WTC11 (cell line): Measurements from ENCODE around the gene CNTN1. TPM values are rescaled to one million over a fixed set of nuclear protein-coding genes. Genes with fewer than 3 reads are reported as not detected.

Experiments
- ATAC-seq: fragments of 200-7000 bp; cut with Tn5 transposase; 2 replicates; pipeline ENCODE4 v1.10.0; 2021; ENCODE audit warnings: mild to moderate bottlenecking, moderate library complexity
- CTCF ChIA-PET: fragments of 300-600 bp; sonication (Branson Sonifier 250); formaldehyde crosslinking; loops from one replicate; lab custom pipeline; 2021; ENCODE audit warnings: antibody characterized with exemption; lab: Charles Lee
- POLR2A ChIA-PET: fragments of 350-600 bp; sonication (Branson Sonifier 250); formaldehyde crosslinking; loops from one replicate; lab custom pipeline; 2021; ENCODE audit warnings: antibody characterized with exemption; lab: Charles Lee
- DNase-seq: peaks from one replicate; pipeline ENCODE4 v3.0.0; 2021; ENCODE audit warnings: low spot score
- H3K27ac Mint-ChIP-seq: 2 replicates; pipeline ENCODE4 v1.8.0; 2021; ENCODE audit warnings: mixed read lengths
- H3K27me3 Mint-ChIP-seq: 2 replicates; pipeline ENCODE4 v1.8.0; 2021; ENCODE audit warnings: low read depth, mild to moderate bottlenecking, moderate library complexity, mixed read lengths
- H3K36me3 Mint-ChIP-seq: 2 replicates; pipeline ENCODE4 v1.8.0; 2021; ENCODE audit warnings: mixed read lengths
- H3K4me1 Mint-ChIP-seq: 2 replicates; pipeline ENCODE4 v1.8.0; 2022; ENCODE audit warnings: mixed read lengths
- H3K4me3 Mint-ChIP-seq: 2 replicates; pipeline ENCODE4 v1.8.0; 2021; ENCODE audit warnings: mild to moderate bottlenecking, moderate library complexity, mixed read lengths
- H3K9me3 Mint-ChIP-seq: 2 replicates; pipeline ENCODE4 v1.8.0; 2021; ENCODE audit warnings: mixed read lengths
- ATF1 ChIP-seq: sonication (generic); formaldehyde crosslinking; IDR thresholded peaks from 2 replicates; pipeline ENCODE4 v1.8.1; 2023; ENCODE audit warnings: mild to moderate bottlenecking, moderate library complexity, missing genetic modification reagents
- CREM ChIP-seq: sonication (generic); formaldehyde crosslinking; IDR thresholded peaks from 2 replicates; pipeline ENCODE4 v1.8.1; 2022; ENCODE audit warnings: mild to moderate bottlenecking, missing genetic modification reagents, moderate library complexity
- EMX1 ChIP-seq: fragments of 250-450 bp; sonication (Bioruptor Pico); IDR thresholded peaks from 2 replicates; pipeline ENCODE4 v1.8.0; 2021; ENCODE audit warnings: mild to moderate bottlenecking
- FOXP4 ChIP-seq: sonication (generic); formaldehyde crosslinking; IDR thresholded peaks from 2 replicates; pipeline ENCODE4 v1.8.0; 2022; ENCODE audit warnings: mild to moderate bottlenecking, missing genetic modification reagents
- GTF2I ChIP-seq: fragments of 250-450 bp; sonication (Bioruptor Pico); conservative IDR thresholded peaks from 2 replicates; pipeline ENCODE4 v1.4.0; 2021; ENCODE audit warnings: mild to moderate bottlenecking
- HMGXB4 ChIP-seq: sonication (generic); formaldehyde crosslinking; IDR thresholded peaks from 2 replicates; pipeline ENCODE4 v1.8.1; 2023; ENCODE audit warnings: mild to moderate bottlenecking, moderate library complexity, missing genetic modification reagents
- NFYB ChIP-seq: sonication (generic); formaldehyde crosslinking; conservative IDR thresholded peaks from 2 replicates; pipeline ENCODE4 v1.8.0; 2022; ENCODE audit warnings: low read depth, missing genetic modification reagents
- PRRX2 ChIP-seq: fragments of 250-450 bp; sonication (Bioruptor Pico); IDR thresholded peaks from 2 replicates; pipeline ENCODE4 v1.8.0; 2021; ENCODE audit warnings: mild to moderate bottlenecking
- RELA ChIP-seq: sonication (generic); formaldehyde crosslinking; IDR thresholded peaks from 2 replicates; pipeline ENCODE4 v1.8.1; 2022; ENCODE audit warnings: missing genetic modification reagents, mild to moderate bottlenecking, borderline replicate concordance
- TEAD1 ChIP-seq: sonication (generic); formaldehyde crosslinking; IDR thresholded peaks from 2 replicates; pipeline ENCODE4 v1.8.0; 2022; ENCODE audit warnings: mild to moderate bottlenecking, missing genetic modification reagents
- ZBTB21 ChIP-seq: sonication (generic); formaldehyde crosslinking; IDR thresholded peaks from 2 replicates; pipeline ENCODE4 v1.8.1; 2023; ENCODE audit warnings: mild to moderate bottlenecking, missing genetic modification reagents, borderline replicate concordance
- ZNF263 ChIP-seq: sonication (generic); formaldehyde crosslinking; IDR thresholded peaks from 2 replicates; pipeline ENCODE4 v1.8.1; 2022; ENCODE audit warnings: low read depth, mild to moderate bottlenecking, moderate library complexity, missing genetic modification reagents
- ZSCAN18 ChIP-seq: fragments of 250-450 bp; sonication (Bioruptor Pico); IDR thresholded peaks from 2 replicates; pipeline ENCODE4 v2.1.2; 2022; ENCODE audit warnings: mild to moderate bottlenecking, moderate library complexity
- total RNA-seq: library from RNA; stranded (reverse); gene quantifications from 3 replicates; pipeline ENCODE4 v1.2.3, GENCODE V29; 2021
- TF ChIP-seq, protein P1 (sequence below): sonication (generic); formaldehyde crosslinking; IDR thresholded peaks from 2 replicates; pipeline ENCODE4 v1.8.0; 2022; ENCODE audit warnings: missing genetic modification reagents
- TF ChIP-seq, protein P2 (sequence below): sonication (generic); formaldehyde crosslinking; conservative IDR thresholded peaks from 2 replicates; pipeline ENCODE4 v1.8.1; 2023; ENCODE audit warnings: mild to moderate bottlenecking, low read depth, missing genetic modification reagents, moderate library complexity
- TF ChIP-seq, protein P3 (sequence below): fragments of 250-450 bp; sonication (Bioruptor Pico); IDR thresholded peaks from 2 replicates; pipeline ENCODE4 v1.9.0; 2021; ENCODE audit warnings: mild to moderate bottlenecking, borderline replicate concordance

CNTN1 gene
- total RNA-seq, 1 experiment from 2014 or later, result 16.9 TPM

- Mint-ChIP-seq H3K27ac (no peak overlapping the region), H3K27me3 (no peaks in the 10 kb centered on the region), H3K4me3 (no peak overlapping the region), H3K9me3 (no peaks in the 10 kb centered on the region), H3K4me1 (peaks cover 3% of the 10 kb centered on the region; the same call in 1 of the 2 replicates), H3K36me3 (no peaks in the 10 kb centered on the region)
- TF ChIP-seq, protein P1, sequence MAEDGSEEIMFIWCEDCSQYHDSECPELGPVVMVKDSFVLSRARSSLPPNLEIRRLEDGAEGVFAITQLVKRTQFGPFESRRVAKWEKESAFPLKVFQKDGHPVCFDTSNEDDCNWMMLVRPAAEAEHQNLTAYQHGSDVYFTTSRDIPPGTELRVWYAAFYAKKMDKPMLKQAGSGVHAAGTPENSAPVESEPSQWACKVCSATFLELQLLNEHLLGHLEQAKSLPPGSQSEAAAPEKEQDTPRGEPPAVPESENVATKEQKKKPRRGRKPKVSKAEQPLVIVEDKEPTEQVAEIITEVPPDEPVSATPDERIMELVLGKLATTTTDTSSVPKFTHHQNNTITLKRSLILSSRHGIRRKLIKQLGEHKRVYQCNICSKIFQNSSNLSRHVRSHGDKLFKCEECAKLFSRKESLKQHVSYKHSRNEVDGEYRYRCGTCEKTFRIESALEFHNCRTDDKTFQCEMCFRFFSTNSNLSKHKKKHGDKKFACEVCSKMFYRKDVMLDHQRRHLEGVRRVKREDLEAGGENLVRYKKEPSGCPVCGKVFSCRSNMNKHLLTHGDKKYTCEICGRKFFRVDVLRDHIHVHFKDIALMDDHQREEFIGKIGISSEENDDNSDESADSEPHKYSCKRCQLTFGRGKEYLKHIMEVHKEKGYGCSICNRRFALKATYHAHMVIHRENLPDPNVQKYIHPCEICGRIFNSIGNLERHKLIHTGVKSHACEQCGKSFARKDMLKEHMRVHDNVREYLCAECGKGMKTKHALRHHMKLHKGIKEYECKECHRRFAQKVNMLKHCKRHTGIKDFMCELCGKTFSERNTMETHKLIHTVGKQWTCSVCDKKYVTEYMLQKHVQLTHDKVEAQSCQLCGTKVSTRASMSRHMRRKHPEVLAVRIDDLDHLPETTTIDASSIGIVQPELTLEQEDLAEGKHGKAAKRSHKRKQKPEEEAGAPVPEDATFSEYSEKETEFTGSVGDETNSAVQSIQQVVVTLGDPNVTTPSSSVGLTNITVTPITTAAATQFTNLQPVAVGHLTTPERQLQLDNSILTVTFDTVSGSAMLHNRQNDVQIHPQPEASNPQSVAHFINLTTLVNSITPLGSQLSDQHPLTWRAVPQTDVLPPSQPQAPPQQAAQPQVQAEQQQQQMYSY (CRISPR knock-in tag), result no peak
- TF ChIP-seq TEAD1 (CRISPR knock-in tag) (no peak), EMX1 (no peak), GTF2I (no peak), ZBTB21 (CRISPR knock-in tag) (no peak), CREM (CRISPR knock-in tag) (no peak), RELA (CRISPR knock-in tag) (no peak), NFYB (no peak)
- TF ChIP-seq, protein P2, sequence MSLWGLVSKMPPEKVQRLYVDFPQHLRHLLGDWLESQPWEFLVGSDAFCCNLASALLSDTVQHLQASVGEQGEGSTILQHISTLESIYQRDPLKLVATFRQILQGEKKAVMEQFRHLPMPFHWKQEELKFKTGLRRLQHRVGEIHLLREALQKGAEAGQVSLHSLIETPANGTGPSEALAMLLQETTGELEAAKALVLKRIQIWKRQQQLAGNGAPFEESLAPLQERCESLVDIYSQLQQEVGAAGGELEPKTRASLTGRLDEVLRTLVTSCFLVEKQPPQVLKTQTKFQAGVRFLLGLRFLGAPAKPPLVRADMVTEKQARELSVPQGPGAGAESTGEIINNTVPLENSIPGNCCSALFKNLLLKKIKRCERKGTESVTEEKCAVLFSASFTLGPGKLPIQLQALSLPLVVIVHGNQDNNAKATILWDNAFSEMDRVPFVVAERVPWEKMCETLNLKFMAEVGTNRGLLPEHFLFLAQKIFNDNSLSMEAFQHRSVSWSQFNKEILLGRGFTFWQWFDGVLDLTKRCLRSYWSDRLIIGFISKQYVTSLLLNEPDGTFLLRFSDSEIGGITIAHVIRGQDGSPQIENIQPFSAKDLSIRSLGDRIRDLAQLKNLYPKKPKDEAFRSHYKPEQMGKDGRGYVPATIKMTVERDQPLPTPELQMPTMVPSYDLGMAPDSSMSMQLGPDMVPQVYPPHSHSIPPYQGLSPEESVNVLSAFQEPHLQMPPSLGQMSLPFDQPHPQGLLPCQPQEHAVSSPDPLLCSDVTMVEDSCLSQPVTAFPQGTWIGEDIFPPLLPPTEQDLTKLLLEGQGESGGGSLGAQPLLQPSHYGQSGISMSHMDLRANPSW (CRISPR knock-in tag), result no peak
- DNase-seq, result no peak
- ChIA-PET POLR2A (no interaction called here), CTCF (interaction anchor here (1.0 kb wide), 1 partner anchor 12 kb away, joined by 3 read pairs; no protein-coding TSS in a partner anchor)
- ATAC-seq, result no peak
These were observed 363.8 kb downstream of the CNTN1 start for GRCh38 chr12:41055875-41056577.

DNA sequence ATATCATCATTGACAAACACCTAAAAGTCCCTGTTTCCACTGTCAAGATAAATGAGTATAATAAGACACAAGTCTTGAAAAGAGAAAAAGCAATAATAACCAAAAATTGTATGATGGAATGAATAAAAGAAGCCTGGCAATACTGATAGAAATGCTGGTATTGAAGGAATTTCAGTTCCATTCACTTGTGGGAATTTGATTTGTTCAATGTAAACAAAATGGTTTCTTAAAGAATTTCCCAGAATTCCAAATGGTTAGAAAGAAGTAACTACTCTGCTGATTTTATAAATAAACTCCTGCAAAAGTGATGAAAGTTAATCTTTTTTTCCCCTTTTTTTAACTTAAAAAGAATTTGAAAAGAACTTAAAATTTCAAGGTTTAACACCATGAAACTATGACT lies 366.0 kb downstream of the CNTN1 start:
- H3K27ac Mint-ChIP-seq, result no peak overlapping the region
- DNase-seq (no peak), ATAC-seq (no peak)
- H3K4me3 Mint-ChIP-seq, result no peak overlapping the region
- H3K36me3 Mint-ChIP-seq, result no peaks in the 10 kb centered on the region
- TF ChIP-seq EMX1 (no peak), HMGXB4 (CRISPR knock-in tag) (no peak), ZNF263 (CRISPR knock-in tag) (no peak), FOXP4 (CRISPR knock-in tag) (no peak), ATF1 (CRISPR knock-in tag) (no peak), ZSCAN18 (CRISPR knock-in tag) (no peak), PRRX2 (no peak)
- TF ChIP-seq, protein P3, sequence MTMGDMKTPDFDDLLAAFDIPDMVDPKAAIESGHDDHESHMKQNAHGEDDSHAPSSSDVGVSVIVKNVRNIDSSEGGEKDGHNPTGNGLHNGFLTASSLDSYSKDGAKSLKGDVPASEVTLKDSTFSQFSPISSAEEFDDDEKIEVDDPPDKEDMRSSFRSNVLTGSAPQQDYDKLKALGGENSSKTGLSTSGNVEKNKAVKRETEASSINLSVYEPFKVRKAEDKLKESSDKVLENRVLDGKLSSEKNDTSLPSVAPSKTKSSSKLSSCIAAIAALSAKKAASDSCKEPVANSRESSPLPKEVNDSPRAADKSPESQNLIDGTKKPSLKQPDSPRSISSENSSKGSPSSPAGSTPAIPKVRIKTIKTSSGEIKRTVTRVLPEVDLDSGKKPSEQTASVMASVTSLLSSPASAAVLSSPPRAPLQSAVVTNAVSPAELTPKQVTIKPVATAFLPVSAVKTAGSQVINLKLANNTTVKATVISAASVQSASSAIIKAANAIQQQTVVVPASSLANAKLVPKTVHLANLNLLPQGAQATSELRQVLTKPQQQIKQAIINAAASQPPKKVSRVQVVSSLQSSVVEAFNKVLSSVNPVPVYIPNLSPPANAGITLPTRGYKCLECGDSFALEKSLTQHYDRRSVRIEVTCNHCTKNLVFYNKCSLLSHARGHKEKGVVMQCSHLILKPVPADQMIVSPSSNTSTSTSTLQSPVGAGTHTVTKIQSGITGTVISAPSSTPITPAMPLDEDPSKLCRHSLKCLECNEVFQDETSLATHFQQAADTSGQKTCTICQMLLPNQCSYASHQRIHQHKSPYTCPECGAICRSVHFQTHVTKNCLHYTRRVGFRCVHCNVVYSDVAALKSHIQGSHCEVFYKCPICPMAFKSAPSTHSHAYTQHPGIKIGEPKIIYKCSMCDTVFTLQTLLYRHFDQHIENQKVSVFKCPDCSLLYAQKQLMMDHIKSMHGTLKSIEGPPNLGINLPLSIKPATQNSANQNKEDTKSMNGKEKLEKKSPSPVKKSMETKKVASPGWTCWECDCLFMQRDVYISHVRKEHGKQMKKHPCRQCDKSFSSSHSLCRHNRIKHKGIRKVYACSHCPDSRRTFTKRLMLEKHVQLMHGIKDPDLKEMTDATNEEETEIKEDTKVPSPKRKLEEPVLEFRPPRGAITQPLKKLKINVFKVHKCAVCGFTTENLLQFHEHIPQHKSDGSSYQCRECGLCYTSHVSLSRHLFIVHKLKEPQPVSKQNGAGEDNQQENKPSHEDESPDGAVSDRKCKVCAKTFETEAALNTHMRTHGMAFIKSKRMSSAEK (CRISPR knock-in tag), result no peak
- no peaks in the 10 kb centered on the region for H3K9me3 Mint-ChIP-seq
- POLR2A ChIA-PET, result no interaction called here
- H3K4me1 Mint-ChIP-seq, result peaks cover 6% of the 10 kb centered on the region
- CTCF ChIA-PET, result no interaction called here
- no peaks in the 10 kb centered on the region for H3K27me3 Mint-ChIP-seq
